ENCODE data around the gene CNGA4. TPM values are rescaled to one million over a fixed set of nuclear protein-coding genes. Genes with fewer than 3 reads are reported as not detected.
A peak's percentile ranks its signal among the peaks of the same experiment; 100 is the strongest.
"Not testable (repeated sequence)": the region's sequence is repeated elsewhere in the genome, so short reads cannot be mapped to it uniquely, and the experiment has no call there.

CNGA4 gene
- total RNA-seq, 1 donor from 2014 or later, result not detected

GRCh38 chr11:6224421-6224820 lies 14.5 kb upstream of the CNGA4 start:
- DNase-seq (ENCODE audit: low spot score), result no peak
- intact Hi-C loops (cut with DNase I), result no loop called here

- intact Hi-C loops (cut with DNase I), result no loop called here
- DNase-seq (ENCODE audit: low spot score), result no peak
Observed at GRCh38 chr11:6225024-6225423, 13.9 kb upstream of the CNGA4 start.

- intact Hi-C loops (cut with DNase I), result no loop called here
- no peak for DNase-seq (ENCODE audit: low spot score)
Observed at GRCh38 chr11:6225896-6226295, 13.0 kb upstream of the CNGA4 start.

GRCh38 chr11:6228520-6228919 lies 10.4 kb upstream of the CNGA4 start:
- intact Hi-C loops (cut with DNase I), result no loop called here
- DNase-seq (ENCODE audit: low spot score), result no peak

- intact Hi-C loops (cut with DNase I), result loop anchor here (10.0 kb wide), 1 partner anchor 245 kb away; the partner anchor contains the start of gene TRIM3
- DNase-seq (ENCODE audit: low spot score), result no peak
Observed at GRCh38 chr11:6229911-6230310, 9.0 kb upstream of the CNGA4 start.

GRCh38 chr11:6232899-6233298 lies 6.0 kb upstream of the CNGA4 start:
- intact Hi-C loops (cut with DNase I), result loop anchor here (10.0 kb wide), 1 partner anchor 242 kb away; the partner anchor contains the start of gene TRIM3
- no peak for DNase-seq (ENCODE audit: low spot score)

GRCh38 chr11:6233984-6234386 lies 4.9 kb upstream of the CNGA4 start:
- DNase-seq (ENCODE audit: low spot score), result no peak
- intact Hi-C loops (cut with DNase I), result loop anchor here (1.0 to 10.0 kb wide), 2 partner anchors 85 to 241 kb away; partner anchors contain the start of gene TRIM3

- DNase-seq (ENCODE audit: low spot score), result peak; percentile 100
- intact Hi-C loops (cut with DNase I), result loop anchor here (1.0 to 10.0 kb wide), 2 partner anchors 85 to 240 kb away; partner anchors contain the start of gene TRIM3
Observed at GRCh38 chr11:6234387-6235107, 4.3 kb upstream of the CNGA4 start, which contains the start of gene FHIP1B. Gene FHIP1B, minus strand, starts transcription at chr11:6234636. Its CDS starts 10,120 bp downstream, at chr11:6224516.

GRCh38 chr11:6237266-6237665 lies 1.6 kb upstream of the CNGA4 start:
- intact Hi-C loops (cut with DNase I), result loop anchor here (10.0 kb wide), 1 partner anchor 238 kb away; the partner anchor contains the start of gene TRIM3
- DNase-seq (ENCODE audit: low spot score), result no peak

GRCh38 chr11:6237761-6238302 lies 1.1 kb upstream of the CNGA4 start:
- DNase-seq (ENCODE audit: low spot score), result no peak
- intact Hi-C loops (cut with DNase I), result loop anchor here (10.0 kb wide), 1 partner anchor 237 kb away; the partner anchor contains the start of gene TRIM3

GRCh38 chr11:6240139-6240538 lies 1.2 kb downstream of the CNGA4 start:
- intact Hi-C loops (cut with DNase I), result no loop called here
- no peak for DNase-seq (ENCODE audit: low spot score)

GRCh38 chr11:6240781-6241180 lies 1.9 kb downstream of the CNGA4 start:
- intact Hi-C loops (cut with DNase I), result no loop called here
- no peak for DNase-seq (ENCODE audit: low spot score)

- DNase-seq (ENCODE audit: low spot score), result no peak
- intact Hi-C loops (cut with DNase I), result no loop called here
Observed at GRCh38 chr11:6241316-6241715, 2.4 kb downstream of the CNGA4 start.

- DNase-seq (ENCODE audit: low spot score), result no peak
- intact Hi-C loops (cut with DNase I), result no loop called here
Observed at GRCh38 chr11:6245536-6245935, 6.6 kb downstream of the CNGA4 start.

GRCh38 chr11:6248248-6248647 lies 9.4 kb downstream of the CNGA4 start:
- DNase-seq (ENCODE audit: low spot score), result no peak
- intact Hi-C loops (cut with DNase I), result no loop called here

GRCh38 chr11:6248897-6249296 lies 10.0 kb downstream of the CNGA4 start:
- DNase-seq (ENCODE audit: low spot score); intact Hi-C loops (cut with DNase I): not testable (repeated sequence)

GRCh38 chr11:6249770-6250555 lies 11.1 kb downstream of the CNGA4 start:
- intact Hi-C loops (cut with DNase I), result loop anchor here (2.0 to 5.0 kb wide), 4 partner anchors 47 to 228 kb away; no protein-coding TSS in a partner anchor
- no peak for DNase-seq (ENCODE audit: low spot score)

- no peak for DNase-seq (ENCODE audit: low spot score)
- intact Hi-C loops (cut with DNase I), result loop anchor here (2.0 to 5.0 kb wide), 4 partner anchors 46 to 229 kb away; no protein-coding TSS in a partner anchor
Observed at GRCh38 chr11:6251120-6251733, 12.3 kb downstream of the CNGA4 start.

GRCh38 chr11:6251990-6252473 lies 13.1 kb downstream of the CNGA4 start:
- no peak for DNase-seq (ENCODE audit: low spot score)
- intact Hi-C loops (cut with DNase I), result loop anchor here (2.0 to 5.0 kb wide), 4 partner anchors 45 to 230 kb away; no protein-coding TSS in a partner anchor

Measured in cardiac septum (tissue), 1 donor.